Brain microvascular endothelial cell (primary cell): ENCODE results near the gene BASP1.
"Not testable (repeated sequence)": the region's sequence is repeated elsewhere in the genome, so short reads cannot be mapped to it uniquely, and the experiment has no call there.

Experiments used
- DNase-seq: peaks from one replicate; pipeline ENCODE4 v3.0.0-alpha.2; 2020
- H3K27ac ChIP-seq: fragments of 250-450 bp; sonication (Bioruptor Pico); 2 replicates; pipeline ENCODE4 v1.5.1; 2020; ENCODE audit warnings: mild to moderate bottlenecking, moderate library complexity
- H3K27me3 ChIP-seq: fragments of 250-450 bp; sonication (Bioruptor Pico); replicated peaks from 2 replicates; pipeline ENCODE4 v1.5.1; 2020; ENCODE audit warnings: mild to moderate bottlenecking
- H3K36me3 ChIP-seq: fragments of 250-450 bp; sonication (Bioruptor Pico); replicated peaks from 2 replicates; pipeline ENCODE4 v1.5.1; 2020; ENCODE audit warnings: mild to moderate bottlenecking
- H3K4me3 ChIP-seq: 2 replicates; pipeline ENCODE4 v1.5.1; 2011; ENCODE audit warnings: low read depth, mild to moderate bottlenecking, control low read depth, low read length, moderate library complexity
- in situ Hi-C: cut with HindIII; loops from 2 replicates; pipeline ENCODE4 v1.10.0; 2017; ENCODE audit warnings: low sequenced_read_pairs, low pct_ligation_motif_present
- TF ChIP-seq, protein P1 (sequence below): IDR thresholded peaks from 2 replicates; pipeline ENCODE4 v1.5.1; 2011; ENCODE audit warnings: low read depth, mild to moderate bottlenecking, moderate library complexity, low read length, control low read depth, inconsistent platforms; ENCODE audit errors: missing control alignments

Gene BASP1

DNA sequence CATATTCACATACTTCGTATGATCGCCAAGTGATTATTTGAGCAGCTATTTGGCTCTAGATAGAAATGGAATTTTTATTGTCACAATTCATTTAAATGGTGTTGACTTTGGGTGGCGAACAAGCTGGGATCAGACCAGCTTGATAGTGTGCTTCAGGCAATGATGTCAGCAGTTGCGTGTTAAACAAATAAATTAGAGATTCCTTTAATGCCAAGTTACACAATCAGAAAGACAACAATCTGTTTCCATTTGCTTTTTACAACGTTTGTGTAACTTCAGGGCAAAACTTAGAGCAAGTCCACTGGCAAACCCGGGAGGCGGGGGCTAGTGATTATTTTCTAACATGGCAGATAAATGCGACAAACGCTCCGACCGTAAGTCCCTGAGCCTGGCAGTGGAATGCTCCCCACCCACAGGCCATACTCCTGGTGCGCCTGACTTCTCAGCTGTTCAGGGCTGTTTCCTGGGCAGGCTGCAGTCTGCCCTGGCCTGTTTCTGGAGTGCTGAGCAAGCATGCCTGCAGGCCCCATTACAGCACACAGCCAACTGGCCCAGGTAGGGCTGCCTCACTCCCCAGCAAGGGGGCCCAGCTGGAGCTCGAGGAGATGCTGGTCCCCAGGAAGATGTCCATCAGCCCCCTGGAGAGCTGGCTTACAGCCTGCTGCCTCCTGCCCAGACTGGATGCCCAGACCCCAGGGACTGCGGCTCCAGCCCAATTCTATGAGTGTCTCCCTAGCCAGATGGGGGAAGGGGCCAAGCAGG, 88.7 kb downstream of the BASP1 start:
- Histone ChIP-seq H3K36me3 (no peaks in the 10 kb centered on the region), H3K27me3 (no peaks in the 10 kb centered on the region), H3K27ac (peak overlapping the region; percentile 94), H3K4me3 (no peak overlapping the region)
- peak; percentile 92 for DNase-seq
- in situ Hi-C loops, result no loop called here
- TF ChIP-seq, protein P1, sequence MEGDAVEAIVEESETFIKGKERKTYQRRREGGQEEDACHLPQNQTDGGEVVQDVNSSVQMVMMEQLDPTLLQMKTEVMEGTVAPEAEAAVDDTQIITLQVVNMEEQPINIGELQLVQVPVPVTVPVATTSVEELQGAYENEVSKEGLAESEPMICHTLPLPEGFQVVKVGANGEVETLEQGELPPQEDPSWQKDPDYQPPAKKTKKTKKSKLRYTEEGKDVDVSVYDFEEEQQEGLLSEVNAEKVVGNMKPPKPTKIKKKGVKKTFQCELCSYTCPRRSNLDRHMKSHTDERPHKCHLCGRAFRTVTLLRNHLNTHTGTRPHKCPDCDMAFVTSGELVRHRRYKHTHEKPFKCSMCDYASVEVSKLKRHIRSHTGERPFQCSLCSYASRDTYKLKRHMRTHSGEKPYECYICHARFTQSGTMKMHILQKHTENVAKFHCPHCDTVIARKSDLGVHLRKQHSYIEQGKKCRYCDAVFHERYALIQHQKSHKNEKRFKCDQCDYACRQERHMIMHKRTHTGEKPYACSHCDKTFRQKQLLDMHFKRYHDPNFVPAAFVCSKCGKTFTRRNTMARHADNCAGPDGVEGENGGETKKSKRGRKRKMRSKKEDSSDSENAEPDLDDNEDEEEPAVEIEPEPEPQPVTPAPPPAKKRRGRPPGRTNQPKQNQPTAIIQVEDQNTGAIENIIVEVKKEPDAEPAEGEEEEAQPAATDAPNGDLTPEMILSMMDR, result no peak

DNA sequence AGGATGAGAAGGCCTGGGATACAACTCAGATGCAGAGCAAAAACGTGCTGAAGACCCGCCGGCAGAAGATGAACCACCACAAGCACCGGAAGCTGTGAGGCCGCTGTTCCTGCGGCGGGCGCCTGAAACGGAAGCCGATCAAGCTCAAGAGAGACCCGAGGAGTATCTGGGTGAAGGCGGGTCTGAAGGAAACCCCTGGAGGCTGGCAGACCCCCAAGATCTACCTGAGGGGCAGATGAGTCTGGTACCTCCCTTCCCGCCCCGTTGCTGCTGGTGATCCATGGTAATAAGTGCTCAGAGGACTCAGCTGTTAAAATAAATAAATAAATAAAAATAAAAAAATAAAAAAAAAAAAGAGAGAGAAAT, 89.3 kb downstream of the BASP1 start:
- DNase-seq, result no peak
- Histone ChIP-seq H3K4me3 (no peak overlapping the region), H3K27me3 (no peaks in the 10 kb centered on the region), H3K27ac (peak overlapping the region; percentile 94), H3K36me3 (no peaks in the 10 kb centered on the region)
- in situ Hi-C loops, result no loop called here
- TF ChIP-seq, protein P1, result no peak

DNA sequence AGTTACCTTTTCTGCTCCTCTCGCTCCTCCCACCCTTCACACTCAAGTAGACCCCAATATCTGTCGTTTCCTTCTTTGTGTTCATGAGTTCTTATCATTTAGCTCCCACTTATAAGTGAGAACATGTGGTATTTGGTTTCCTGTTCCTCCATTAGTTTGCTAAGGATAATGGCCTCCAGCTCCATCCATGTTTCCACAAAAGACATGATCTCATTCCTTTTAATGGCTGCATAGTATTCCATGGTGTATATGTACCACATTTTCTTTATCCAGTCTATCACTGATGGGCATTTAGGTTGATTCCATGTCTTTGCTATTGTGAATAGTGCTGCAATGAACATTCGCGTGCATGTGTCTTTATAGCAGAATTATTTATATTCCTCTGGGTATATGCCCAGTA, 90.0 kb downstream of the BASP1 start:
- H3K4me3 ChIP-seq, H3K27me3 ChIP-seq, H3K36me3 ChIP-seq, DNase-seq, in situ Hi-C loops, H3K27ac ChIP-seq: not testable (repeated sequence)

DNA sequence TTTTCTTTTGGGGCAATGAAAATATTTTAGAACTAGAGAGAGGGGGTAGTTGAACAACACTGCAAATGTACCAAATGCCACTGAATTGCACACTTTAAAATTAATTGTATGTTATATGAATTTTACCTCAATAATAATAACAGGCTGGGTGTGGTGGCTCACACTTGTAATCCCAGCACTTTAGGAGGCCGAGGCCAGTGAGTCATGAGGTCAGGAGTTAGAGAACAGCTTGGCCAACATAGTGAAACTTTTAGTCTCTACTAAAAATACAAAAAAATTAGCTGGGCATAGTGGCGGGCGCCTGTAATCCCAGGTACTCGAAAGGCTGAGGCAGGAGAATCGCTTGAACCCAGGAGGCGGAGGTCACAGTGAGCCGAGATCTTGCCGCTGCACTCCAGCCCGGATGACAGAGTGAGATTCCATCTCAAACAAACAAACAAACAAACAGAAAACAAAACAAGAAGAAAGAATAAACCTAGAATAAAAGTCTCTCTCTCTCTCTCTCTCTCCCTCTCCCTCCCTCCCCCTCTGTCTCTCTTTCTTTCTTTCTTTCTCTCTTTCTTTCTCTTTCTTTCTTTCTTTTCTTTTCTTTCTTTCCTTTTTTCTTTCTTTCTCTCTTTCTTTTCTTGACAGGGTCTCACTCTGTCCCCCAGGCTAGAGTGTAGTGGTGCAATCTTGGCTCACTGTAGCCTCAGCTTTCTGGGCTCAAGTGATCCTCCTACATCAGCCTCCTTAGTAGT, 91.1 kb downstream of the BASP1 start:
- no peaks in the 10 kb centered on the region for H3K36me3 ChIP-seq
- in situ Hi-C loops, result no loop called here
- no peaks in the 10 kb centered on the region for H3K27me3 ChIP-seq
- TF ChIP-seq, protein P1, result no peak
- H3K4me3 ChIP-seq, result no peak overlapping the region
- no peak for DNase-seq
- no peak overlapping the region for H3K27ac ChIP-seq

DNA sequence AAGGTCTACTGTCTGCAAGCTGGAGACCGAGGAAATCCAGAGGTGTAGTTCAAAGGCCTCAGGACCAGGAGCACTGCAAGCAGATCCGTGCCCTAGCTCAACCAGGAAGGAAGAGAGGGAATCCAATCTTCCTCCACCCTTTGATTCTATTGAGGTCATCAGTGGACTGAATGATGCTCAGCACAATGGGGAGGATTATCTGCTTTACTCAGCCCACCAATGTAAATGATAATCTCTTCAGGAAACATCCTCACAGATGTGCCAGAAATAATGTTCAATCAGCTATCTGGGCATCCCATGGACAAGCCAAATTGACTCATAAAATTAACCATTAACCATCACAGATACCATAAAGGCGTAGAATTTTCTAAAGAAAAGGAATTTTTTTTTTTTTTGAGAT, 92.0 kb downstream of the BASP1 start:
- no peaks in the 10 kb centered on the region for H3K36me3 ChIP-seq
- in situ Hi-C loops, result no loop called here
- no peak overlapping the region for H3K4me3 ChIP-seq
- no peak overlapping the region for H3K27ac ChIP-seq
- TF ChIP-seq, protein P1, result no peak
- no peak for DNase-seq
- no peaks in the 10 kb centered on the region for H3K27me3 ChIP-seq

DNA sequence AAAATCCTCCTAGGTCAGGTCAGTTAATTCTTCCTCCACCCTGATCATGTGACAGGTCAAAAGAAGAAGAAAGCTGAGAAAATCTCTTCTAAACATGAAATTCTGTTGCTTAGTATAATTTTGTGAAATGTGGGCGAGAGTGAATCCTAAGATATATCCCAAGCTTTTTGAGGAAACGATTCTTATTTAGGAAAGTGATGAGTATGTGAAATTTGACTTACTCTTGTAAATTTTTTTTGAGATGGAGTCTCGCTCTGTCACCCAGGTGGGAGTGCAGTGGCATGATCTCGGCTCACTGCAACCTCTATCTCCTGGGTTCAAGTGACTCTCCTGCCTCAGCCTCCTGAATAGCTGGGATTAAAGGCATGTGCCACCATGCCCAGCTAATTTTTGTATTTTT, 93.1 kb downstream of the BASP1 start:
- DNase-seq, H3K36me3 ChIP-seq, H3K4me3 ChIP-seq, H3K27ac ChIP-seq, H3K27me3 ChIP-seq, in situ Hi-C loops: not testable (repeated sequence)

DNA sequence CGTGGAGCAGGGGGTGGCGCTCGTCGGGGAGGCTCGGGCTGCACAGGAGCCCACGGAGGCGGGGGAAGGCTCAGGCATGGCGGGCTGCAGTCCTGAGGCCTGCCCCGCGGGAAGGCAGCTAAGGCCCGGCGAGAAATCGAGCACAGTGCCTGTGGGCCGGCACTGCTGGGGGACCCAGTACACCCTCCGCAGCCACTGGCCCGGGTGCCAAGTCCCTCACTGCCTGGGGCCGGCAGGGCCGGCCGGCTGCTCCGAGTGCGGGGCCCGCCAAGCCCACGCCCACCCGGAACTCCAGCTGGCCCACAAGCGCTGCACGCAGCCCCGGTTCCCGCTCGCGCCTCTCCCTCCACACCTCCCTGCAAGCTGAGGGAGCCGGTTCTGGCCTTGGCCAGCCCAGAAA, 94.4 kb downstream of the BASP1 start:
- DNase-seq, H3K27me3 ChIP-seq, H3K4me3 ChIP-seq, in situ Hi-C loops, H3K36me3 ChIP-seq, H3K27ac ChIP-seq: not testable (repeated sequence)
